Aorta (tissue), 5 donors: Measurements from ENCODE around the gene HBG2. TPM values are rescaled to one million over a fixed set of nuclear protein-coding genes. Genes with fewer than 3 reads are reported as not detected.

Experiments used
- ATAC-seq: fragments of 200-7000 bp; cut with Tn5 transposase; one replicate; pipeline ENCODE4 v1.9.1; 2022; ENCODE audit warnings: moderate library complexity; ENCODE audit not compliant: low FRiP score
- DNase-seq, 2 donors: peaks; one replicate each; pipeline ENCODE4 v3.0.0-alpha.2; 2020
- H3K27ac ChIP-seq, 2 donors: one replicate each; pipeline ENCODE4 v1.5.1; 2013; ENCODE audit warnings: low read length in 2 of 2, mild to moderate bottlenecking in 2 of 2, moderate library complexity in 2 of 2, control low read depth in 1 of 2, inconsistent platforms in 1 of 2, low read depth in 1 of 2
- H3K27me3 ChIP-seq, 2 donors: one replicate each; pipeline ENCODE4 v1.6.1; 2013; ENCODE audit warnings: control low read depth in 1 of 2, low read length in 1 of 2, mild to moderate bottlenecking in 1 of 2, moderate library complexity in 1 of 2; ENCODE audit not compliant: insufficient read depth in 2 of 2, control insufficient read depth in 1 of 2
- H3K36me3 ChIP-seq, 2 donors: one replicate each; pipeline ENCODE4 v1.6.1; 2013; ENCODE audit warnings: control low read depth in 1 of 2, low read length in 1 of 2, mild to moderate bottlenecking in 1 of 2; ENCODE audit not compliant: insufficient read depth in 2 of 2, control insufficient read depth in 1 of 2
- H3K4me1 ChIP-seq, 2 donors: one replicate each; pipeline ENCODE4 v1.6.1; 2013; ENCODE audit warnings: low read length in 2 of 2, control low read depth in 1 of 2, mild to moderate bottlenecking in 1 of 2, moderate library complexity in 1 of 2; ENCODE audit not compliant: insufficient read depth in 2 of 2, control insufficient read depth in 1 of 2
- H3K4me3 ChIP-seq, 2 donors: one replicate each; pipeline ENCODE4 v1.5.1; 2013; ENCODE audit warnings: low read length in 2 of 2, control low read depth in 1 of 2, mild to moderate bottlenecking in 1 of 2
- H3K9me3 ChIP-seq: one replicate; pipeline ENCODE4 v1.6.1; 2013; ENCODE audit warnings: mild to moderate bottlenecking, low read length; ENCODE audit not compliant: control insufficient read depth
- WGBS, 2 donors: extraction: QIAGEN DNeasy Blood & Tissue Kit; methylation state at CpG; one replicate each; pipeline ENCODE4 v1.1.7; 2013; 5-methylcytosine and 5-hydroxymethylcytosine counted together
- intact Hi-C, 2 donors: fragments of 100-400 bp; cut with DNase I; formaldehyde crosslinking; loops; one replicate each; pipeline versions ENCODE4 v1.14.2 to v1.15.0; 2022
- polyA plus RNA-seq, 2 donors: library from polyadenylated mRNA; stranded (reverse); fragments of 200-250 nt; gene quantifications; one replicate each; pipeline ENCODE4 v1.2.3, GENCODE V29; 2013
- total RNA-seq, 2 donors: library from RNA; stranded (reverse); fragmentation: NEBNext Ultra II Directional; extraction: Animal tissue kit (Norgen Biotek cat#: 25700); gene quantifications; one replicate each; pipeline ENCODE4 v1.2.1, GENCODE V29; 2021
- donor health status: healthy with polysubstance abuse.
- donor health status: Bipolar disorder and iron deficiency.
- donor health status: DM: no; HTN: no; CAD: no.
- donor health status: DM: no; HTN: no; CAD: no.
- donor health status: DM: yes; HTN: yes; CAD: no.

Gene HBG2
- total and polyA plus RNA-seq, 4 donors: 0.23 to 0.78 TPM; not detected in 2

DNA sequence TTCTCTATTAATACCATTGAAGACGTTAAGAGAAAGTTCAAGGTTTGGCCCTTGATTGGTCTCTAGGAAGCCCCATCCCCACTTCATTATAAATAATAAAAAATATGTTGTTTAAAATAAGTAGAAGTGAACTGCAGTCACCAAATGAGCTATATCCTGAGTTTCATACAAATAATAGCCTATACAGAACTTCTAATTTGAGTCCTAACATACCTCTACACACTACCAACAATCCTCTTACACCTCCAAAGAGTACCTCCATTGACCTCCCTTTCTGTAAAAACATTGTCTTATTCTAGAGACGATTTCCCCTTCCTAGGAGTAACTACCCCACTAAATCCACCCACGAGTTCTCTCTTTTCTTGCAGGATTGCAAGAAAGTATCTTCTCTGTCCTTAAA is 13.1 kb downstream of the HBG2 start:
- Histone ChIP-seq H3K4me1 (no peaks in the 10 kb centered on the region), H3K27ac (no peak overlapping the region), H3K27me3 (peaks cover 0 to 2% of the 10 kb centered on the region in 2 donors), H3K36me3 (no peaks in the 10 kb centered on the region), H3K4me3 (no peak overlapping the region), H3K9me3 (peaks cover 2% of the 10 kb centered on the region)
- WGBS, 2 donors: 61 to 62% methylated on average over 3 of the region's 3 CpGs
- ATAC-seq: no peak
- DNase-seq: no peak
- intact Hi-C loops: no loop called here

DNA sequence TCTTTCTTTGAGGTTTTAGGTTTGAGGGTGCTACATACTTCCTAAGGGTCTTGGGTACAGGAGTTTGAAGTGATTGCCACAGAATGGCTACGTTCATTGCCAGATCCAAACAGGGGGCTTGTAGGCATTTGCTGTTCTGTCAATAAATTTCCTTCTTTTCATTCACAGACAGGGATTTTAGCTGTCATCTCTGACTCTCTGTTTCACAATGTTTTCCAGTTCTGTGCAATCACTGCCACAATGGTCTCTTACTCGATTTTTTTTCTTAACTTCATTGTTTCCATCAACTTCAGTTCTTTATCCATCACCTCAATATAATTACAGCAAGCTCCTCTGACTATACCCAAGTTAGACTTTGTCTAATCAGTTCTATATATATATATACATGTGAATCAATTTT is 14.1 kb downstream of the HBG2 start:
- no peak overlapping the region for H3K4me3 ChIP-seq
- intact Hi-C loops: no loop called here
- H3K27ac ChIP-seq: no peak overlapping the region
- no peaks in the 10 kb centered on the region for H3K36me3 ChIP-seq
- peaks cover 0 to 2% of the 10 kb centered on the region in 2 donors for H3K27me3 ChIP-seq
- H3K9me3 ChIP-seq: peaks cover 2% of the 10 kb centered on the region
- DNase-seq (no peak), ATAC-seq (no peak)
- 51 to 57% methylated on average over 2 of the region's 2 CpGs for WGBS, 2 donors
- no peaks in the 10 kb centered on the region for H3K4me1 ChIP-seq

DNA sequence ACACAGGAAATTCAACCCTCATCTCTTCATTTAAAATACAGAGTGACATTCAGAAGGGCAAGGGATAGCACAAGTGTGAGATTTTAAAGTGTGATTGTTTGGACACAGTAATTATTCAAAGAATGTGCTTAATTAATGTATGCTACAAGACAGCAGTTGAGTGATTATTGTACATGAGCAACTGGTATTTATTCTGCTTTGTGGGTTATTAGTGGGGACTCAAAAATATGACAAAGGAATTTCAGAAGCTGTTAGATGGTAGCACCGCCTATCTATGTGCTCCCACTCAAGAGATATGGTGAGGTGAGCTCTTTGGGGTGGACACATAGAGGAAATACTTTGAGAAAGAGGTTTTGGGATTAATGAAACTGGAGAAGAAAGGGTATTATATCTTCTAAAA is 14.5 kb downstream of the HBG2 start:
- Histone ChIP-seq H3K9me3 (peaks cover 2% of the 10 kb centered on the region), H3K4me3 (no peak overlapping the region), H3K4me1 (no peaks in the 10 kb centered on the region), H3K27me3 (peaks cover 0 to 2% of the 10 kb centered on the region in 2 donors), H3K36me3 (no peaks in the 10 kb centered on the region), H3K27ac (no peak overlapping the region)
- intact Hi-C loops: no loop called here
- whole genome bisulfite sequencing, 2 donors: 81 to 91% methylated on average over 1 of the region's 1 CpG
- DNase-seq: no peak
- no peak for ATAC-seq

DNA sequence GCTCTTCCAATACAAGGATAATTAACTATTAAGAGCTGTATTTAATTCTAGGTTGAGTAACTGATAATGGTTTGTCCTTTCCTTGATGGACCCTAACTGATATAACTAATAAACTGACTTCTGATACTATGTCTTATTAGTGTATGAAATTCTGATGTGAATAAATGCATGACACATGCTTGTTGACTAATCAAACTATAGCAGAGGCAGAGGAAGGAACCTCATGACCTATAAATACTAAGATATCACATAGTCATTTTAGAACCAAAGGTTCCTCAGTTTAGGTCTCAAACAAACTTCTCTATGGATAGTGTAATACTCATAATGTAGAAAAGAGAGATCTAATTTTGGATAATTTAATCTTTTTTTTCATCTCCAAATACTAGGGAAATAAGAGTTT is 15.5 kb downstream of the HBG2 start:
- H3K4me3 ChIP-seq: no peak overlapping the region
- H3K4me1 ChIP-seq: no peaks in the 10 kb centered on the region
- no peaks in the 10 kb centered on the region for H3K36me3 ChIP-seq
- intact Hi-C loops: no loop called here
- H3K27ac ChIP-seq: no peak overlapping the region
- DNase-seq (no peak), ATAC-seq (no peak)
- peaks cover 2% of the 10 kb centered on the region for H3K9me3 ChIP-seq
- peaks cover 0 to 2% of the 10 kb centered on the region in 2 donors for H3K27me3 ChIP-seq

DNA sequence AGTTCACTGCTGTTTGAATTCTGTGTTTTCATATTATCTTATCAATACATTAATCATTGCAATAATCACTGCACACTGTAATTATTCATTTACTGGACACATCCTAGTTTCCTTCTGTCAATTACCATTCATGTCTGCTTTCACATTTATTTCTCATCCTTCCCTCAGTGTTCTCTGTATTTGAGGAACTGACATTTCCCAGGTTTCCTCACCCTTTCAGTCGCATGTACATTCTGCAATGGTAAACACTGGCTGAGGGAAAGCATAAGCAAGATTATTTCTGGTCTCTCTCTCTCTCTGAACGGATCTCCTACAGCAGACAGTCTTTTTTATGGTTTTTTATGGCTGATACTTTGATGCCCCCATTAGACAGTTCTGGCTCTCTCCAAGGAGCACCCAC is 16.1 kb downstream of the HBG2 start:
- 29 to 46% methylated on average over 2 of the region's 2 CpGs for WGBS, 2 donors
- intact Hi-C loops: no loop called here
- no peak for ATAC-seq

DNA sequence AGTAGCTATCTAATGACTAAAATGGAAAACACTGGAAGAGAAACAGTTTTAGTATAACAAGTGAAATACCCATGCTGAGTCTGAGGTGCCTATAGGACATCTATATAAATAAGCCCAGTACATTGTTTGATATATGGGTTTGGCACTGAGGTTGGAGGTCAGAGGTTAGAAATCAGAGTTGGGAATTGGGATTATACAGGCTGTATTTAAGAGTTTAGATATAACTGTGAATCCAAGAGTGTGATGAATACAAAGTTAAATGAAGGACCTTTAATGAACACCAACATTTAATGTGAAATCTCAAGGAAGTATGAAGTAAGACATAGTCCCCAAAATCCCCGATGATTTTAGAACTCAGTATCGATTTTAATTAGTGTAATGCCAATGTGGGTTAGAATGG is 17.2 kb downstream of the HBG2 start:
- H3K4me1 ChIP-seq: no peaks in the 10 kb centered on the region
- H3K36me3 ChIP-seq: no peaks in the 10 kb centered on the region
- DNase-seq (no peak), ATAC-seq (no peak)
- H3K27me3 ChIP-seq: no peaks in the 10 kb centered on the region
- H3K9me3 ChIP-seq: no peaks in the 10 kb centered on the region
- no peak overlapping the region for H3K27ac ChIP-seq
- intact Hi-C loops: no loop called here
- 43 to 93% methylated on average over 2 of the region's 2 CpGs for WGBS, 2 donors
- no peak overlapping the region for H3K4me3 ChIP-seq

More for the DNA sequence above, 16.1 kb downstream of the HBG2 start:
- DNase-seq: no peak
- peaks cover 2% of the 10 kb centered on the region for H3K9me3 ChIP-seq
- peaks cover 0 to 2% of the 10 kb centered on the region in 2 donors for H3K27me3 ChIP-seq
- no peaks in the 10 kb centered on the region for H3K36me3 ChIP-seq
- H3K27ac ChIP-seq: no peak overlapping the region
- no peaks in the 10 kb centered on the region for H3K4me1 ChIP-seq
- H3K4me3 ChIP-seq: no peak overlapping the region

DNA sequence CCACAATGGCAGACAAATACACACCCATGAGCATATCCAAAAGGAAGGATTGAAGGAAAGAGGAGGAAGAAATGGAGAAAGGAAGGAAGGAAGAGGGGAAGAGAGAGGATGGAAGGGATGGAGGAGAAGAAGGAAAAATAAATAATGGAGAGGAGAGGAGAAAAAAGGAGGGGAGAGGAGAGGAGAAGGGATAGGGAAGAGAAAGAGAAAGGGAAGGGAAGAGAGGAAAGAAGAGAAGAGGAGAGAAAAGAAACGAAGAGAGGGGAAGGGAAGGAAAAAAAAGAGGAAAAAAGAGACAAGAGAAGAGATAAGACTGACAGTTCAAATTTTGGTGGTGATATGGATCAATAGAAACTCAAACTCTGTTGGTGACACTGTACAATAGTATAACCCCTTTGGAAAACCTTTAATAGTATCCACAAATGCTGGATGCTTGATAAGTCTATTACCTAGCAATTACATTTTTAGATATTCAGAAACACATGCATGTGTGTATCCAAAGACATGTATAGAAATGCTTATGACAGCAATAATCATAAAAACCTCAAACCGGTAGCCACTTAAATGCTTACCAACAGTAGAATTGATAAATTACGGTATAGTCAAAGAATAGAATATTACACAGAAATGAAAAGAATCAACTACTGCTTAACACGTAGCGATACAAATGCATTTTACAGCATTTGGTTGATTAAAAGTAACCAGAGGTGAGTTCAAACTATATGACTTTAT is 19.1 kb downstream of the HBG2 start:
- no peaks in the 10 kb centered on the region for H3K4me1 ChIP-seq
- ATAC-seq (no peak), DNase-seq (no peak)
- no peak overlapping the region for H3K4me3 ChIP-seq
- H3K36me3 ChIP-seq: no peaks in the 10 kb centered on the region
- H3K27me3 ChIP-seq: no peaks in the 10 kb centered on the region
- H3K27ac ChIP-seq: no peak overlapping the region
- H3K9me3 ChIP-seq: no peaks in the 10 kb centered on the region
- intact Hi-C loops: no loop called here
- WGBS, 2 donors: 87 to 91% methylated on average over 5 of the region's 5 CpGs

DNA sequence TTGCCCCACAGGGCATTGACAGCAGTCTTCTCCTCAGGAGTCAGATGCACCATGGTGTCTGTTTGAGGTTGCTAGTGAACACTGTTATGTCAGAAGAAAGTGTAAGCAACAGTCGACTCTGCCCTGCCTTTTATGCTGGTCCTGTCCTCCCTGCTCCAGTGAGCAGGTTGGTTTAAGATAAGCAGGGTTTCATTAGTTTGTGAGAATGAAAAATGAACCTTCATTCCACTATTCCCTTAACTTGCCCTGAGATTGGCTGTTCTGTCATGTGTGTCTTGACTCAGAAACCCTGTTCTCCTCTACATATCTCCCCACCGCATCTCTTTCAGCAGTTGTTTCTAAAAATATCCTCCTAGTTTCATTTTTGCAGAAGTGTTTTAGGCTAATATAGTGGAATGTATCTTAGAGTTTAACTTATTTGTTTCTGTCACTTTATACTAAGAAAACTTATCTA is 20.2 kb downstream of the HBG2 start, which contains the start of gene HBD:
Gene HBD, minus strand, starts transcription at position 103 of the 454 bp plus-strand sequence. Its CDS starts 50 bp downstream, at position 53.
- Histone ChIP-seq H3K27me3 (no peaks in the 10 kb centered on the region), H3K9me3 (no peaks in the 10 kb centered on the region), H3K4me1 (no peaks in the 10 kb centered on the region), H3K27ac (no peak within 1 kb of the TSS), H3K4me3 (no peak within 1 kb of the TSS), H3K36me3 (no peaks in the 10 kb centered on the region)
- 4 to 6% methylated on average over 2 of the region's 2 CpGs for WGBS, 2 donors
- ATAC-seq (no peak), DNase-seq (no peak)
- intact Hi-C loops: no loop called here

DNA sequence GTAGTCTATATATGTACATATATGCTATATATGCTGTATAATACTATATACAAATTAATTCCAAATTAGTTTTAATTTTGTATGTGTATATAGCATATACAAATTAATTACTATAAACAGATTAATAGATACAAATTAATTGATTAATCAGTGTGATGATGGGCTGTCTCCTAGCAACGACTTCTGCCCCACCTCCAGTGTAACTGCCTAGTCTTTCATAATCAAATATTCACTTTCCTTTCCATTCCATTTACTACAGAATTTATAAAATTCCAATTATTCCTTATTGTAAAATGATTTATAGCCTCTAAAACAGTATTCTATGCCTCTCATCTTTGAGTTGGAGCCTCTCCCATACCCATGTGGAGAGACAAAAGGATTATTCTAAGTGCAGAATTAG is 21.3 kb downstream of the HBG2 start:
- intact Hi-C loops: no loop called here
- 74 to 78% methylated on average over 1 of the region's 1 CpG for WGBS, 2 donors
- ATAC-seq: no peak

More for the DNA sequence above, 21.3 kb downstream of the HBG2 start:
- H3K9me3 ChIP-seq: no peaks in the 10 kb centered on the region
- H3K36me3 ChIP-seq: no peaks in the 10 kb centered on the region
- DNase-seq: no peak
- H3K27ac ChIP-seq: no peak overlapping the region
- H3K4me1 ChIP-seq: no peaks in the 10 kb centered on the region
- H3K4me3 ChIP-seq: no peak overlapping the region
- H3K27me3 ChIP-seq: no peaks in the 10 kb centered on the region
